Suprapubic skin (tissue), 3 donors: ENCODE data around the gene PCBD1.

Experiments used
- POLR2A ChIP-seq, 2 donors: fragments of 450-650 bp; IDR thresholded peaks; one replicate each; pipeline ENCODE4 v1.6.1; 2017; ENCODE audit warnings: antibody characterized with exemption in 2 of 2, mild to moderate bottlenecking in 2 of 2, moderate library complexity in 2 of 2
- TF ChIP-seq, protein P1 (sequence below), 2 donors: fragments of 200-600 bp in 1 of 2; fragments of 450-650 bp in 1 of 2; sonication (generic) in 1 of 2; IDR thresholded peaks; one replicate each; pipeline ENCODE4 v1.5.1; 2016 to 2019; ENCODE audit warnings: antibody characterized with exemption in 2 of 2, mild to moderate bottlenecking in 1 of 2, moderate library complexity in 1 of 2

DNA sequence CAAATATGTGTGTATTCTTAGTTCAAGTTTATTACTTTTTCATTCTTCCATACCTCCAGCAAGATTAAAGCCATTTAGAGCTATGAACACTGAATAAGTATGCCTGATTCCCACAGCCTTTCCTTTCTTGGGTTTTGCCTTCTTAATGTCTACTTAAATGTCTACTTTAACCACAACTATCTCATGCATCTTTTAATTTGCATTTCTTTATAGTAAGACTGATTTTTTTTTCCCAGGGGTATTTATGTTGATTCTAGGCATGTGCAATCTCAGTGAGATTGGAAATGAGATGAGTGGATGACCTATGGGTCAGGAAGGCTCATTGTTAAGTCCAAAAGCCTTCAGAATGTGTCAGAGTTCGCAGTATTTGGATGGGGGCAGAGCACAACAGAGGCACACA is 3.6 kb downstream of the PCBD1 start:
- TF ChIP-seq POLR2A (IDR thresholded peaks at IDR 0.05) = no peak
- TF ChIP-seq, protein P1, sequence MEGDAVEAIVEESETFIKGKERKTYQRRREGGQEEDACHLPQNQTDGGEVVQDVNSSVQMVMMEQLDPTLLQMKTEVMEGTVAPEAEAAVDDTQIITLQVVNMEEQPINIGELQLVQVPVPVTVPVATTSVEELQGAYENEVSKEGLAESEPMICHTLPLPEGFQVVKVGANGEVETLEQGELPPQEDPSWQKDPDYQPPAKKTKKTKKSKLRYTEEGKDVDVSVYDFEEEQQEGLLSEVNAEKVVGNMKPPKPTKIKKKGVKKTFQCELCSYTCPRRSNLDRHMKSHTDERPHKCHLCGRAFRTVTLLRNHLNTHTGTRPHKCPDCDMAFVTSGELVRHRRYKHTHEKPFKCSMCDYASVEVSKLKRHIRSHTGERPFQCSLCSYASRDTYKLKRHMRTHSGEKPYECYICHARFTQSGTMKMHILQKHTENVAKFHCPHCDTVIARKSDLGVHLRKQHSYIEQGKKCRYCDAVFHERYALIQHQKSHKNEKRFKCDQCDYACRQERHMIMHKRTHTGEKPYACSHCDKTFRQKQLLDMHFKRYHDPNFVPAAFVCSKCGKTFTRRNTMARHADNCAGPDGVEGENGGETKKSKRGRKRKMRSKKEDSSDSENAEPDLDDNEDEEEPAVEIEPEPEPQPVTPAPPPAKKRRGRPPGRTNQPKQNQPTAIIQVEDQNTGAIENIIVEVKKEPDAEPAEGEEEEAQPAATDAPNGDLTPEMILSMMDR (IDR thresholded peaks at IDR 0.05) = no peak
